Measurements from ENCODE around the gene DENND1A. TPM values are rescaled to one million over a fixed set of nuclear protein-coding genes. Genes with fewer than 3 reads are reported as not detected.

DENND1A gene
- polyA plus RNA-seq, 2 of the 4 experiments (the other 2 are of a cell fraction): 15.1 to 21.9 TPM

DNA sequence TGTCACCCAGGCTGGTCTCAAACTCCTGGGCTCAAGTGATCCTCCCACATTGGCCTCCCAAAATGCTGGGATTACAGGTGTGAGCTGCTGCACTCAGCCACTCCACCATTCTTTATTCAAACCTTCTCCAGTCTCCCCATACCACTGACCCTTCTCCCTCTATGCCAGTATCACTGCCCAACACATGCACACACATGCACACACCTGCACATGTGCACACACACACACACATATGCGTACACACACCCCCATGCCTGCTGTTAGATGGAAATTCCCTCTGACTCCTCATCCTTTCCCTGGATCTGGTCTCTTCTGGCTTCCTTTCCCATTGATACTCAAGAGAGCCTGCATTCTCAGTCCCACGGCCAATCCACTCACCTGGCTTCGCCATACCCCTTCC is 404.0 kb downstream of the DENND1A start:
- ChIA-PET CTCF (interaction anchor here (1.2 to 1.6 kb wide), 3 partner anchors 16 to 512 kb away, joined by 3 to 7 read pairs (median 4); no protein-coding TSS in a partner anchor), POLR2A (no interaction called here)
- Histone ChIP-seq H3K27ac (no peak overlapping the region), H3K4me2 (no peak overlapping the region), H3K4me3 (no peak overlapping the region), H3K9me3 (peaks cover 6% of the 10 kb centered on the region; the same call in 1 of the 3 replicates), H3K4me1 (no peaks in the 10 kb centered on the region)
- DNase-seq (ENCODE audit: low read depth in 1 of 2, low spot score in 1 of 2) (no peak), FAIRE-seq (no peak), ATAC-seq (no peak)
- TF ChIP-seq EP300 (IDR thresholded peaks at IDR 0.05) (no peak), HOXA7 (CRISPR knock-in tag; IDR thresholded peaks at IDR 0.05) (no peak), ZNF302 (CRISPR knock-in tag; IDR thresholded peaks at IDR 0.05) (no peak), FOSB (CRISPR knock-in tag; IDR thresholded peaks at IDR 0.05) (no peak), ZC3H11A (IDR thresholded peaks at IDR 0.05) (no peak)
- TF ChIP-seq, protein P1, sequence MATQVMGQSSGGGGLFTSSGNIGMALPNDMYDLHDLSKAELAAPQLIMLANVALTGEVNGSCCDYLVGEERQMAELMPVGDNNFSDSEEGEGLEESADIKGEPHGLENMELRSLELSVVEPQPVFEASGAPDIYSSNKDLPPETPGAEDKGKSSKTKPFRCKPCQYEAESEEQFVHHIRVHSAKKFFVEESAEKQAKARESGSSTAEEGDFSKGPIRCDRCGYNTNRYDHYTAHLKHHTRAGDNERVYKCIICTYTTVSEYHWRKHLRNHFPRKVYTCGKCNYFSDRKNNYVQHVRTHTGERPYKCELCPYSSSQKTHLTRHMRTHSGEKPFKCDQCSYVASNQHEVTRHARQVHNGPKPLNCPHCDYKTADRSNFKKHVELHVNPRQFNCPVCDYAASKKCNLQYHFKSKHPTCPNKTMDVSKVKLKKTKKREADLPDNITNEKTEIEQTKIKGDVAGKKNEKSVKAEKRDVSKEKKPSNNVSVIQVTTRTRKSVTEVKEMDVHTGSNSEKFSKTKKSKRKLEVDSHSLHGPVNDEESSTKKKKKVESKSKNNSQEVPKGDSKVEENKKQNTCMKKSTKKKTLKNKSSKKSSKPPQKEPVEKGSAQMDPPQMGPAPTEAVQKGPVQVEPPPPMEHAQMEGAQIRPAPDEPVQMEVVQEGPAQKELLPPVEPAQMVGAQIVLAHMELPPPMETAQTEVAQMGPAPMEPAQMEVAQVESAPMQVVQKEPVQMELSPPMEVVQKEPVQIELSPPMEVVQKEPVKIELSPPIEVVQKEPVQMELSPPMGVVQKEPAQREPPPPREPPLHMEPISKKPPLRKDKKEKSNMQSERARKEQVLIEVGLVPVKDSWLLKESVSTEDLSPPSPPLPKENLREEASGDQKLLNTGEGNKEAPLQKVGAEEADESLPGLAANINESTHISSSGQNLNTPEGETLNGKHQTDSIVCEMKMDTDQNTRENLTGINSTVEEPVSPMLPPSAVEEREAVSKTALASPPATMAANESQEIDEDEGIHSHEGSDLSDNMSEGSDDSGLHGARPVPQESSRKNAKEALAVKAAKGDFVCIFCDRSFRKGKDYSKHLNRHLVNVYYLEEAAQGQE (IDR thresholded peaks at IDR 0.05): no peak
- TF ChIP-seq, protein P2, sequence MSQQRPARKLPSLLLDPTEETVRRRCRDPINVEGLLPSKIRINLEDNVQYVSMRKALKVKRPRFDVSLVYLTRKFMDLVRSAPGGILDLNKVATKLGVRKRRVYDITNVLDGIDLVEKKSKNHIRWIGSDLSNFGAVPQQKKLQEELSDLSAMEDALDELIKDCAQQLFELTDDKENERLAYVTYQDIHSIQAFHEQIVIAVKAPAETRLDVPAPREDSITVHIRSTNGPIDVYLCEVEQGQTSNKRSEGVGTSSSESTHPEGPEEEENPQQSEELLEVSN (IDR thresholded peaks at IDR 0.05; ENCODE audit: borderline replicate concordance, low read depth): no peak
- TF ChIP-seq, protein P3, sequence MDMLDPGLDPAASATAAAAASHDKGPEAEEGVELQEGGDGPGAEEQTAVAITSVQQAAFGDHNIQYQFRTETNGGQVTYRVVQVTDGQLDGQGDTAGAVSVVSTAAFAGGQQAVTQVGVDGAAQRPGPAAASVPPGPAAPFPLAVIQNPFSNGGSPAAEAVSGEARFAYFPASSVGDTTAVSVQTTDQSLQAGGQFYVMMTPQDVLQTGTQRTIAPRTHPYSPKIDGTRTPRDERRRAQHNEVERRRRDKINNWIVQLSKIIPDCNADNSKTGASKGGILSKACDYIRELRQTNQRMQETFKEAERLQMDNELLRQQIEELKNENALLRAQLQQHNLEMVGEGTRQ (IDR thresholded peaks at IDR 0.05): no peak
- TF ChIP-seq, protein P4, sequence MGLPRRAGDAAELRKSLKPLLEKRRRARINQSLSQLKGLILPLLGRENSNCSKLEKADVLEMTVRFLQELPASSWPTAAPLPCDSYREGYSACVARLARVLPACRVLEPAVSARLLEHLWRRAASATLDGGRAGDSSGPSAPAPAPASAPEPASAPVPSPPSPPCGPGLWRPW (IDR thresholded peaks at IDR 0.05): no peak
- TF ChIP-seq, protein P5, sequence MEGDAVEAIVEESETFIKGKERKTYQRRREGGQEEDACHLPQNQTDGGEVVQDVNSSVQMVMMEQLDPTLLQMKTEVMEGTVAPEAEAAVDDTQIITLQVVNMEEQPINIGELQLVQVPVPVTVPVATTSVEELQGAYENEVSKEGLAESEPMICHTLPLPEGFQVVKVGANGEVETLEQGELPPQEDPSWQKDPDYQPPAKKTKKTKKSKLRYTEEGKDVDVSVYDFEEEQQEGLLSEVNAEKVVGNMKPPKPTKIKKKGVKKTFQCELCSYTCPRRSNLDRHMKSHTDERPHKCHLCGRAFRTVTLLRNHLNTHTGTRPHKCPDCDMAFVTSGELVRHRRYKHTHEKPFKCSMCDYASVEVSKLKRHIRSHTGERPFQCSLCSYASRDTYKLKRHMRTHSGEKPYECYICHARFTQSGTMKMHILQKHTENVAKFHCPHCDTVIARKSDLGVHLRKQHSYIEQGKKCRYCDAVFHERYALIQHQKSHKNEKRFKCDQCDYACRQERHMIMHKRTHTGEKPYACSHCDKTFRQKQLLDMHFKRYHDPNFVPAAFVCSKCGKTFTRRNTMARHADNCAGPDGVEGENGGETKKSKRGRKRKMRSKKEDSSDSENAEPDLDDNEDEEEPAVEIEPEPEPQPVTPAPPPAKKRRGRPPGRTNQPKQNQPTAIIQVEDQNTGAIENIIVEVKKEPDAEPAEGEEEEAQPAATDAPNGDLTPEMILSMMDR (IDR thresholded peaks at IDR 0.05): no peak
- 97% methylated on average over 3 of the region's 3 CpGs for WGBS (ENCODE audit: missing lambda C conversion rate)

DNA sequence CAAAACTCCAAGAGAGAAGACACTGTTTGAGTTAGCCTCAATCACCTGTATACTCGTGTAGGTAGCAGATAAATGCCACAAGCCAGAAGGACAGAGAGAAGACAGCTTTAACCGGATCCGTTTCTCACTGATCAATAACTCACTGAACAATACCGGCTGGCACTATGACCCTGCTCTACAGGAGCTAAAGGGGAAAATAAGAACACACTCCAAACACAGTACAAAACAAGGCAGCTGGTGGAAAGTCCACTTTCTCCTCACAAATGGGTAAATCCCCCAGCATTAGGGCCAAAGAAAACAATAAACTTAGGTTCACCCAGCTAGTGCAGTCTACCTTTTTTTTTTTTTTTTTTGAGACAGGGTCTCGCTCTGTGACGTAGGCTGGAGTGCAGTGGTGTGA is 404.5 kb downstream of the DENND1A start:
- TF ChIP-seq SREBF2 (IDR thresholded peaks at IDR 0.05): no peak
- no peak for TF ChIP-seq HOXB13 (CRISPR knock-in tag; IDR thresholded peaks at IDR 0.05; ENCODE audit: low read depth)
- no peak for TF ChIP-seq CBX2 (IDR thresholded peaks at IDR 0.05; ENCODE audit: borderline replicate concordance, low read depth)
- no peak for TF ChIP-seq RARB (CRISPR knock-in tag; IDR thresholded peaks at IDR 0.05)
- TF ChIP-seq GATA3 (IDR thresholded peaks at IDR 0.05; ENCODE audit: borderline replicate concordance): no peak
- FAIRE-seq: no peak
- CTCF ChIA-PET: interaction anchor here (1.6 kb wide), 1 partner anchor 19 kb away, joined by 4 read pairs; no protein-coding TSS in a partner anchor
- POLR2A ChIA-PET: no interaction called here
- no peak overlapping the region for H3K4me2 ChIP-seq
- WGBS (ENCODE audit: missing lambda C conversion rate): 91% methylated on average over 6 of the region's 6 CpGs
- no peak overlapping the region for H3K27ac ChIP-seq
- H3K4me1 ChIP-seq: no peaks in the 10 kb centered on the region
- ATAC-seq: no peak
- H3K9me3 ChIP-seq: peaks cover 4% of the 10 kb centered on the region; the same call in 1 of the 3 replicates
- no peak for DNase-seq (ENCODE audit: low read depth in 1 of 2, low spot score in 1 of 2)
- H3K4me3 ChIP-seq: no peak overlapping the region

DNA sequence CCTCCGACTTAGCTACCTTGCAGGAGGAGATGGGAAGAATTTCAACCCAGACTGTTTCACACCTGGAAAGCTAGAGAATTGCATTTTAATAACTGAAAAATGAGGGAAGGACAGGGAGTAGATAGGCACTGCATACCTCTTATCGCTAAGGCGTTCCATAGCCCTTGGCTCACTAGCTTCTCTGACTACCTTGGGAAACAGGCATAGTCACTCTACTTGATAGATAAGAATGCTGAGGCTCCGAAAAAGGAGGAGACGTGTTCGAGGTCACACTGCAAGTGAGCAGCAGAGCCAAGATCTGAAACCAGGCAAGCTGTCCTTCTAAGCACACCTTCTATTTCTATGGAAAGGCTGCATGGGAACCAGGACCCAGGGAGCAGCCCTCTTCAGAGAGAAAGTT is 405.1 kb downstream of the DENND1A start:
- H3K27ac ChIP-seq: no peak overlapping the region
- WGBS (ENCODE audit: missing lambda C conversion rate): 89% methylated on average over 6 of the region's 6 CpGs
- no peak overlapping the region for H3K4me2 ChIP-seq
- no peaks in the 10 kb centered on the region for H3K9me3 ChIP-seq
- POLR2A ChIA-PET: no interaction called here
- no peak for DNase-seq (ENCODE audit: low read depth in 1 of 2, low spot score in 1 of 2)
- H3K4me1 ChIP-seq: no peaks in the 10 kb centered on the region
- no peak for ATAC-seq
- no peak overlapping the region for H3K4me3 ChIP-seq
- FAIRE-seq: no peak
- CTCF ChIA-PET: interaction anchor here (0.9 to 1.6 kb wide), 2 partner anchors 14 to 20 kb away, joined by 3 to 4 read pairs; no protein-coding TSS in a partner anchor
- TF ChIP-seq CHD2 (IDR thresholded peaks at IDR 0.05; ENCODE audit: low read length, partially characterized antibody): no peak
- TF ChIP-seq PHF8 (IDR thresholded peaks at IDR 0.05; ENCODE audit: borderline replicate concordance, low read depth): no peak
- TF ChIP-seq, protein P6, sequence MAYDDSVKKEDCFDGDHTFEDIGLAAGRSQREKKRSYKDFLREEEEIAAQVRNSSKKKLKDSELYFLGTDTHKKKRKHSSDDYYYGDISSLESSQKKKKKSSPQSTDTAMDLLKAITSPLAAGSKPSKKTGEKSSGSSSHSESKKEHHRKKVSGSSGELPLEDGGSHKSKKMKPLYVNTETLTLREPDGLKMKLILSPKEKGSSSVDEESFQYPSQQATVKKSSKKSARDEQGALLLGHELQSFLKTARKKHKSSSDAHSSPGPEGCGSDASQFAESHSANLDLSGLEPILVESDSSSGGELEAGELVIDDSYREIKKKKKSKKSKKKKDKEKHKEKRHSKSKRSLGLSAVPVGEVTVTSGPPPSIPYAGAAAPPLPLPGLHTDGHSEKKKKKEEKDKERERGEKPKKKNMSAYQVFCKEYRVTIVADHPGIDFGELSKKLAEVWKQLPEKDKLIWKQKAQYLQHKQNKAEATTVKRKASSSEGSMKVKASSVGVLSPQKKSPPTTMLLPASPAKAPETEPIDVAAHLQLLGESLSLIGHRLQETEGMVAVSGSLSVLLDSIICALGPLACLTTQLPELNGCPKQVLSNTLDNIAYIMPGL (CRISPR knock-in tag; IDR thresholded peaks at IDR 0.05; ENCODE audit: borderline replicate concordance): no peak
- no peak for TF ChIP-seq CBX2 (IDR thresholded peaks at IDR 0.05; ENCODE audit: borderline replicate concordance, low read depth)
- TF ChIP-seq CHD4 (IDR thresholded peaks at IDR 0.05; ENCODE audit: borderline replicate concordance): no peak
- no peak for TF ChIP-seq FOXS1 (CRISPR knock-in tag; IDR thresholded peaks at IDR 0.05)
- TF ChIP-seq MAFK (IDR thresholded peaks at IDR 0.05; ENCODE audit: partially characterized antibody): no peak
- TF ChIP-seq EHF (CRISPR knock-in tag; IDR thresholded peaks at IDR 0.05): no peak
- TF ChIP-seq MAZ (IDR thresholded peaks at IDR 0.05; ENCODE audit: borderline replicate concordance, low read depth, low read length): no peak
- TF ChIP-seq HOXB5 (CRISPR knock-in tag; IDR thresholded peaks at IDR 0.05): no peak
- TF ChIP-seq, protein P4 (IDR thresholded peaks at IDR 0.05): no peak
- TF ChIP-seq SREBF2 (IDR thresholded peaks at IDR 0.05): no peak
